Measurements from ENCODE around the gene SKI.
A peak's percentile ranks its signal among the peaks of the same experiment; 100 is the strongest.

Gene SKI

GRCh38 chr1:2335721-2336455 lies 107.8 kb downstream of the SKI start:
- no peak for DNase-seq

- DNase-seq: no peak
These were observed 108.4 kb downstream of the SKI start for GRCh38 chr1:2336499-2336898.

GRCh38 chr1:2337081-2337480 lies 109.0 kb downstream of the SKI start:
- no peak for DNase-seq

GRCh38 chr1:2337501-2337900 lies 109.4 kb downstream of the SKI start:
- DNase-seq: no peak

DNA sequence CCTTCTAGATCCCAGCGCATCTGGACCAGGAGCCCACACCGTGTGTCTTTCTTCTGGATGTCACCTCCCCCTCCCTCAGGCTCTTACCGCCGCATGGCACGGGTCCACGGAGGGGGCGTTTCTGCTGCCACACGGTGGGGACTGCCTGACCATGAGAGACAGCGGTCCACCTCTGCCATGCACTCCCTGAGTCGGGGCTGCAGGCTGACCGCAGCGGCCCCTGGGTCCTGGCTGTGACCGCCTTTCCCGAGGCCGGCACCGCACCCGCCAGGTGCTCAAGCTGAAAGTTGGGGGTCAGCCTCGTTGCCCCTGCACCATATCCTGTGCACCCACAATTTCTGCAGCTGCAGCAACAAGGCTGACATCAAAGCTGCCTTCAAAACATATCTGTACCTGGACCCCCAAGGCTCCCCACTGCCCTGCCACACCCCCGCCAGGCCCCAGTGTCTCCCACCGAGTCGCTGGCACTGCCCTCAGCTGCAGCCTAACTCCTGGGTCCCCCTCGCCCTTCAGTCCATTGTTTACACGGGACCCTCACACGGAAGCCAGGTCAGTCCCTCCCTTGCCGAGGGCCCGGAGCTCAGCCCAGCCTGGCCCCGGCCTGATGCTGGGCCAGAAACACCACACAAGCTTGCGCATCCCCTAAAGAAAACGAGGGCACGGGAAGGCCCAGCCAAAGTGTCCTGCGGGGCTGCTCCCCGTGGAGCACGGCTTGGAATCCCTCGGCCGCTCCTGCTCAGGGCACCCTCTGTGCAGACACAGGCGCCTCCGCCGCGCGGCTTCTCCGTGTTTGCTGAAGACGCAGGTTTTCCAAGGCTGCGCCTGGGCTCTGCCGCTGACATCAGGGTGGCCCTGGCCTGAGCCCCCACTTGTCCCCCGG lies 111.3 kb downstream of the SKI start:
- DNase-seq: no peak

GRCh38 chr1:2340086-2340917 lies 112.2 kb downstream of the SKI start:
- DNase-seq: no peak

DNA sequence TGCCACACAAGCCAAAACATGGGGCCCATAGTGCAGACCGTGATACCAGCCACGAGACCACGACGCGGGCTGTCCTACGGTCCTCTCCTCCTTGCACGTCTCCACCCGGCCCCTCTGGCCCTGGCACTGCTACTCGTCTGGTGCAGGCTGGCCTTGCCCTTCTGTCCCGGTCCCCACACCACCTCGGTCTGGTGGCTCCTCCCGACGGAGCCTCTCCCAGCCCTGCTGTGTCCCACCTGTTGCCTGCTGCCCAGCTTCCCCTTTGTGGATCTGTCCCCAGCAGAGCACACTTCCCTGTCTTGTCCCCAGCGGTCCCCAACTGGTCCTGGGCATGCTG lies 112.8 kb downstream of the SKI start:
- DNase-seq: no peak

GRCh38 chr1:2341706-2342383 lies 113.7 kb downstream of the SKI start:
- no peak for DNase-seq

- no peak for DNase-seq
These were observed 114.4 kb downstream of the SKI start for GRCh38 chr1:2342384-2343022.

- DNase-seq: peak in 4 of 56 donors; percentile 18 to 39 (median 26)
These were observed 115.2 kb downstream of the SKI start for GRCh38 chr1:2343023-2343935.

- DNase-seq: no peak
These were observed 116.1 kb downstream of the SKI start for GRCh38 chr1:2344121-2344681.

DNA sequence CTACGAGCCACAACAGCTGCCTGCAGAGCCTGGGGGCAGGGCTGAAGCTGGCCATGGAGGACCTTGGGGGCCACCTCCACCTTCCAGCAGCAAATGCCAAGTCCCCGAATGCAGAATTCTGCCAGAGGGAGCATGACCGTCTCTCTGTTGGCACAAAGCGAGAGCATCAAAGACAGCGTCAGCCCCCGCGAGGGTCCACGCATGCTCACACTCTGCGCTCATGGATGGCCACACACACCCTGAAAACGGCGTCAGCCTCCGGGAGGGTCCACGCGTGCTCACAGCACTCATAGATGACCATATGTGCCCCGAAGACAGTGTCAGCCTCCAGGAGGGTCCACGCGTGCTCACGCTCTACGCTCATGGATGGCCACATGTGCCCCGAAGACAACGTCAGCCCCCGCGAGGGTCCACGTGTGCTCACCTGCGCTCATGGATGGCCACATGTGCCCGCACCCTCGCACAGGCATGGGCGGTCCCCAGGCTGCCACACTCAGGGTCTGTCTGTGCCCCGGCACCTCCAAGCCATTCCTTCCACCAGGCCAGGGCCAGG lies 116.7 kb downstream of the SKI start:
- DNase-seq: no peak

- DNase-seq: no peak
These were observed 117.4 kb downstream of the SKI start for GRCh38 chr1:2345297-2346075.

GRCh38 chr1:2346691-2347408 lies 118.7 kb downstream of the SKI start:
- no peak for DNase-seq

DNA sequence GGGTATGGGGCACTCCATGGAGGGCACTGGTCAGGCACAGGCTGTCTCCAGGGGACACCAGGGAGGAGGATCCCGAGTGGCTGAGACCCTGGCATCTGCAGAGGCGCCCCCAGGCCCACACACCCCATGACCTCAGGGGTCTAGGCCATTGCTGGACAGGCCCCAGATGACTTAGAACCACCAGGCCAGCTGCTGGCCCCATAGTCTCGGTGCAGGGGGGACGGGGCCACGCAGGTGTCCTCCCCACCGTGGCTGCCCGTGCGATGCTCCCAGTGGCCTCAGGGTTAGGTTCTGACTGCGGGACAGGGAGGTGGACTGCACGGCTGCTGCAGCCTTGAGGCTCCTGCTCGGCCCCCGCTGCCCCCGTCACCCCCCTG lies 119.3 kb downstream of the SKI start:
- DNase-seq: no peak

GRCh38 chr1:2347896-2348295 lies 119.8 kb downstream of the SKI start:
- no peak for DNase-seq
